T1000 (cell line): ENCODE results near the gene ZNG1F.
"Not testable (repeated sequence)": the region's sequence is repeated elsewhere in the genome, so short reads cannot be mapped to it uniquely, and the experiment has no call there.

Source experiments
- DNase-seq: peaks from one replicate; lab custom pipeline; 2025; ENCODE audit warnings: mixed read lengths; lab: John Stamatoyannopoulos, UW

Gene ZNG1F

GRCh38 chr9:41189217-41189616 is at the start of gene ZNG1F:
Gene ZNG1F (minus strand): TSS chr9:41189317. CDS start chr9:41189258, 59 bp downstream.
- DNase-seq = not testable (repeated sequence)

GRCh38 chr9:41237110-41237749 is 48.1 kb upstream of the ZNG1F start:
- not testable (repeated sequence) for DNase-seq

- DNase-seq = not testable (repeated sequence)
These were observed 47.5 kb upstream of the ZNG1F start for GRCh38 chr9:41236486-41237109.

- not testable (repeated sequence) for DNase-seq
These were observed 46.0 kb upstream of the ZNG1F start for GRCh38 chr9:41234811-41235805.

GRCh38 chr9:41234221-41234620 is 45.1 kb upstream of the ZNG1F start:
- not testable (repeated sequence) for DNase-seq

DNA sequence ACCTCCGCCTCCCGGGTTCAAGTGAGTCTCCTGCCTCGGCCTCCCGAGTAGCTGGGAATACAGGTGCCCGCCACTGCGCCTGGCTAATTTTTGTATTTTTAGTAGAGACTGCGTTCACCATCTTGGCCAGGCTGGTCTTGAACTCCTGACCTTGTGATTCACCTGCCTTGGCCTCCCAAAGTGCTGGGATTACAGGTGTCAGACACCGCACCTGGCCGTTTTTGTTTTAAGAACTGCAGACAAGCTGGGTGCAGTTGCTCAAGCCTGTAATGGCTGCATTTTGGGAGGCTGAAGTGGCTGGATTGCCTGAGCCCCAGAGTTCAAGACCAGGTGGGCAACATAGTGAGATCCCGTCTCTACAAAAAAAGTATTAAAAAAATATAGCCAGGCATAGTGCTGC is 43.2 kb upstream of the ZNG1F start:
- not testable (repeated sequence) for DNase-seq

DNA sequence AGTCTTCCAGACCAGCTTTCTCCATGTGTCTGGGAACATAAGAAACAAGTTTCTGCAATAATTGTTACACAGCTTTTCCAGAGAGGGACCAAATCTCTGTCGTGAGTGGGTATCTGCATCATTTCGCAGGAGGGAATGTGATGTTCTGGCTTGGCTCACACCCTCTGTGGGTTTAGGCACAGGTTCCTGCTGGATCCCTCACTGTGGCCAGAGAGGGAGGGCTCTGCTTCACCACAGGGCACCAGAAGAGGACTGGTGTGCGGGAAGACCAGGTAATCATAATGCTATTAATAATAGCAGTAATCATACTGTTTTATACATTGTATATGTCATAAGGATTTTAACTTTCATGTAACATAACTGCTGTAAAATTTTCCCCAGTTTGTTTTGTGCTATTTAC is 41.3 kb upstream of the ZNG1F start:
- DNase-seq = not testable (repeated sequence)

DNA sequence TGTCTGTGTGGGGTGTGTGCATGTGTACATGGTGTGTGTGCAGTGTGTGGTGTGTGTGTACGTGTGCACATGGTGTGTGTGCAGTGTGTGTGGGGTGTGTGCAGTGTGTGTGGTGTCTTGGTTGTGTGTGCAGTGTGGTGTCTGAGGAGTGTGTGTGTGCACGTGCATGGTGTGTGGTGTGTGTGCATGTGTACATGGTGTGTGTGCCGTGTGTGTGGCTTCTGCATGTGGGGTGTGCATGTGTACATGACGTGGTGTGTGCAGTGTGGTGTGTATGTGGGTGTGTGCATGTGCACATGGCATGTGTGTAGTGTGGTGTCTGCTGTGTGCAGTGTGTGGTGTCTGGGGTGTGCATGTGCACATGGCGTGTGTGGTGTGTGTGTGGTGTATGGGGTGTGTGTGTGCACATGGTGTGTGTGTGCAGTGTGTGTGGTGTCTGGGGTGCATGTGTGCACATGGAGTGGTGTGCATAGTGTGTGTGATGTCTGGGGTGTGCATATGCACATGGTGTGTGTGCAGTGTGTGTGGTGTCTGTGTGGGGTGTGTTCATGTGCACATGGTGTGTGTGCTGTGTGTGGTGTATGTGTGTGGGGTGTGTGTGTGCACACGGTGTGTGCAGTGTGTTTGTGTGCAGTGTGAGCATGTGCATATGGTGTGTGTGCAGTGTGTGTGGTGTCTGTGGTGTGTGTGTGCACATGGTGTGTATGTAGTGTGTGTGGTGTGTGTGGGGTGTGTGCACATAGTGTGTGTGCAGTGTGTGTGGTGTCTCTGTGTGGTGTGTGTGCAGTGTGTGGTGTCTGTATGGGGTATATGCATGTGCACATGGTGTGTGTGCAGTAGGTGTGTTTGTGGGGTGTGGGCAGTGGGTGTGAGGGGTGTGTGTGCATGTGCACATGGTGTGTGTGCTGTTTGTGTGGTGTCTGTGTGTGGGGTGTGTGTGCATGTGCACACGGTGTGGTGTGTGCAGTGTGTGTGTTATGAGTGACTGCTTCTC is 40.6 kb upstream of the ZNG1F start:
- no peak for DNase-seq

GRCh38 chr9:41219831-41220230 is 30.7 kb upstream of the ZNG1F start:
- not testable (repeated sequence) for DNase-seq

DNA sequence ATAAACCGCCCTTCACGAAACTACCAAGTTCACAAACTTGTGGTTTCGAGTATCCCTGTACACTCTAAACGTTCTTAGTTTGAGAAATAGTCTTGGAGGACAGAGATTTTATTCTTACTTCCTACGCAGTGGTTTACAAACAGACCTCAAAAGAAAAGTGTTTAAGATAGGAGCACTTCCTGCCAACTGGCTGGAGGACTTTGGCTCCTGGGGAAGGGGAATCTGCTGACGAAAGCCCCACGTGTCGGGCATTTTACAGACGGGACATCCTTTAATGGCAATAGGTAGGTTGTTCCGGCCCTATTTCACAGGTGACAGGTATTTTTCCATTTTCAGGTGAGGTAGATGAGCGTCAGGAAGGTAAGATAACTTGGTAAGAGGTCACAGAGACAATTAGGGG is 678 bp downstream of the ZNG1F start:
- not testable (repeated sequence) for DNase-seq

DNA sequence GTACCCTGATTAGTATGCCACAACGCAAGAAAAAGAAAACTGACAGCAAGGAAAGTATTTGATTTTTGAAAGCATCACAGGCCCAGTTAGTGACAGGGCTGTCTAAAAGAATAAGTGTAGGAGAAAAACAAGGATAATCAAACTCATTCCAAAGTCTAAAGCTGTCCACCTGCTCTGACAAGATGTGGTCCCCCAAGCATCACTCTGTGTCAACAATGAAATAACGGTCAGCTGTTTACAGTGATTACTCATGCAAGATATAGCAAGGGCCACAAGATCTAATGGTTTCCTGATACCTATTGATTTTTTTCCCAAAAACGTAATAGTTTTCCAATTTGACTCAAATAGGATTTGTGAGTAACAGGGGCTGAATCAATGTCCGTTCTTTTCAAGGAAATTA is 14.1 kb downstream of the ZNG1F start:
- DNase-seq = not testable (repeated sequence)

GRCh38 chr9:41150116-41150515 is 39.0 kb downstream of the ZNG1F start:
- DNase-seq = not testable (repeated sequence)

DNA sequence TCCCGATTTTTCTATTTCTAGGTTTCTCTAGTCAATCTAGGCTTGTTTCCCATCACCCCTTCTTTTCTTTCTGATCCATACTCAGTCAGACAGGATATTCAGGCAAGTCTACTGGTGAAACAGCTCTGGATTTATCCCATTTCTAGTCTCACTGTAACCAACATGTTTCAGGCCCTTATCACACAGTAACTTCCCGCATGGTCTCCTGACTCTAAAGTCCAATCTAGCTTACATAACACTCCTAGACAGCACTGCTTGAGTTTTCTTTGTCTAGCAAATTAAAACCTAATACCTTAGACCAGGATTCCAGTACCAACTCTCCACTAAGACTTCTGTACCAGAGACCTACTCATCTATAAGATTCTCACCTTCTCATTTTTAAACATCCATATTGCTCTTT is 47.2 kb downstream of the ZNG1F start:
- DNase-seq = not testable (repeated sequence)

- not testable (repeated sequence) for DNase-seq
These were observed 60.5 kb downstream of the ZNG1F start, which contains the start of gene FOXD4L6 for GRCh38 chr9:41128581-41128980. Gene FOXD4L6 (minus strand): TSS chr9:41128681. CDS start chr9:41128383, 298 bp downstream.

DNA sequence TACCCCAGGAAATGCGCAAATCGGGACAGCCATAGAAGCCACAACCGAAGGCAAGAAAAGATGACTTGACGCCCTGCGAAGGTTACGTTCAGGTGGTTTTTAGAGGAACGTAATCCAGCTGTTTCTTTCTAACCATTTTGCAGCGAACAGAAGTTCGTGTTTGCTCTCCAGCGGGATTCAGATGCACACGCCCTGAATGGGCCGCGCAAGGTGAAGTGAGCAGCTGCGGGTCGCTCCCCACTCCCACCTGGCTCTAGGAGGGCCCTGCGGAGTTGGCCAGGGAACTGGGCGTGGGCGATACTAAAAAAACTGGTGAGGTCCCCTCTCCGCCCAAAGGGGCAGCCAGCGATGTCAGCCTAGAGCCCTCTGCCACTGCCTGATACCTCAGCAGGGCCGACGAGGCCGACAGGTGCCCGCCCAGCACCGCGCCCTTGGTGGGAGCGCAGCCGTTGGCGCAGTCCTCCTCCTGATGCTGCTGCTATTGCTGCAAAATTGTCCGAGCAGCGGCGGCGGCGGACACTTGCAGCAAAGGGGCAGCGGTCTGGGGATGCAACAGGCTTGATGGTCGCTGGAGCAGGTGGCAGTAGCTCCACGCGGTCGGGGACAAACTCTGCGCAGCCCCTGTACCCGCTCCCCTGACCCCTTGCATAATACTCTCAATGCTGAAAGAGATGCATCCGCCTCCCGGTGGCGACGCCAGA is 62.2 kb downstream of the ZNG1F start:
- DNase-seq = not testable (repeated sequence)

GRCh38 chr9:41125936-41126335 is 63.2 kb downstream of the ZNG1F start:
- not testable (repeated sequence) for DNase-seq

DNA sequence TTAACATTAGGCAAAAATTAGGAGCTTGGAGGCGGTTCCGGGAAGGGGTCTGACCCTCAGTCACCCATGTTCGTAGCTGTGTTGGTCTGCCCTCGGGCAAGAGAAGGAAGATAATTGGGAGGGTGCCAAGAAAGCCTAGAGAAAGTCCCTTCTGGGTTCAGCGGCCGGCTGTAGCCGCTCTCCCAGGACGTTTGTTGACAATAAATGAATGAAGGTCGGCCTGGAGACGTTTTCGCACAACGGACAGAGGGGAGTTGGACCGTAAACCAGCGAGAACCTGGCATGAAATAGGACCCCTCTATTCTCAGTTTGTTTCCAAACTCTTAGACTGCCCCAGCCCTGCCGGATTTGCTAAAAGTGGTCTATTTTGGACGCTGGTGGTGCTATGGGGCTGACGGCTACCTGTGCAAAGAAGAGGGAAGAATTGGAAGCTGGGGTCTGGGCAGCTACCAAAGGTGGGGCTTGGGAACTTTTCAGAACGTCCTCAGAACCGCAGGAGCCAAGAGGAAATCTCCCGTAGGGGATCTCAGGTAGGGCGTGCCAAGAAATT is 63.9 kb downstream of the ZNG1F start:
- not testable (repeated sequence) for DNase-seq

- not testable (repeated sequence) for DNase-seq
These were observed 64.6 kb downstream of the ZNG1F start for GRCh38 chr9:41124250-41125108.

GRCh38 chr9:41123812-41124211 is 65.3 kb downstream of the ZNG1F start:
- not testable (repeated sequence) for DNase-seq
